Neutrophil (primary cell): ENCODE measurements around the gene ISM1.
"Not testable (repeated sequence)": the region's sequence is repeated elsewhere in the genome, so short reads cannot be mapped to it uniquely, and the experiment has no call there.

Experiments
- H3K27ac ChIP-seq: fragments of 200-600 bp; sonication (generic); 2 replicates; pipeline ENCODE4 v1.5.1; 2016; ENCODE audit warnings: mild to moderate bottlenecking, moderate library complexity
- H3K27me3 ChIP-seq: fragments of 200-600 bp; sonication (generic); 2 replicates; pipeline ENCODE4 v1.6.0; 2016; ENCODE audit warnings: mild to moderate bottlenecking
- H3K36me3 ChIP-seq: fragments of 200-600 bp; sonication (generic); 2 replicates; pipeline ENCODE4 v1.5.1; 2017
- H3K4me1 ChIP-seq, 2 experiments: fragments of 200-600 bp in 1 of 2; sonication (generic) in 1 of 2; 1 replicate in 1 of 2; 2 replicates in 1 of 2; pipeline versions ENCODE4 v1.5.1 to v1.6.1; 2013 to 2016; ENCODE audit warnings: low read depth in 1 of 2, low read length in 1 of 2, mild to moderate bottlenecking in 1 of 2, moderate library complexity in 1 of 2; ENCODE audit not compliant: control insufficient read depth in 1 of 2, insufficient read depth in 1 of 2
- H3K4me3 ChIP-seq, 2 experiments: fragments of 200-600 bp in 1 of 2; sonication (generic) in 1 of 2; 1 replicate in 1 of 2; 2 replicates in 1 of 2; pipeline ENCODE4 v1.5.1; 2013 to 2016; ENCODE audit warnings: low read depth in 1 of 2, low read length in 1 of 2, mild to moderate bottlenecking in 1 of 2, moderate library complexity in 1 of 2
- H3K9me3 ChIP-seq: fragments of 200-600 bp; sonication (generic); 2 replicates; pipeline ENCODE4 v1.5.1; 2016
- TF ChIP-seq, protein P1 (sequence below): fragments of 200-600 bp; sonication (generic); IDR thresholded peaks from 2 replicates; pipeline ENCODE4 v1.5.1; 2016; ENCODE audit warnings: antibody characterized with exemption

The ISM1 gene

DNA sequence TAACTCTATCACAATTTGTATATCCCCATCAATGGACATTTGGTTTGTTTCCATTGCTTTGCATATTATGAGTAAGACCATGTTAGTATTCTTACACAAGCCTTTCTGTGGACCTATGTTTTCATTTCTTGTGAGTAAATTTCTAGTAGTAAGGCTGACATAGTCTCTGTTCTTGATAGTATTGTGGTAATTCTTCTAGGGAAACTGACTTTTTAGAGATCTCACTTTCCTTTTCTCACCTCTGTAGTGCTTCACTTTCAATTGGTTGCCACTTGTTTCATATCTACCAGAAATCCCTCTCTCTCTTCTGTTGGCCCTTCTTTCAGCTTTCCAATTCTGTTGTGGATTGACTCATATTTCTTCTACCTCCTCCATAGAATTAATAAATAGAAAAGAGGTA is 8.5 kb downstream of the ISM1 start:
- H3K4me3 ChIP-seq, result no peak overlapping the region
- TF ChIP-seq, protein P1, sequence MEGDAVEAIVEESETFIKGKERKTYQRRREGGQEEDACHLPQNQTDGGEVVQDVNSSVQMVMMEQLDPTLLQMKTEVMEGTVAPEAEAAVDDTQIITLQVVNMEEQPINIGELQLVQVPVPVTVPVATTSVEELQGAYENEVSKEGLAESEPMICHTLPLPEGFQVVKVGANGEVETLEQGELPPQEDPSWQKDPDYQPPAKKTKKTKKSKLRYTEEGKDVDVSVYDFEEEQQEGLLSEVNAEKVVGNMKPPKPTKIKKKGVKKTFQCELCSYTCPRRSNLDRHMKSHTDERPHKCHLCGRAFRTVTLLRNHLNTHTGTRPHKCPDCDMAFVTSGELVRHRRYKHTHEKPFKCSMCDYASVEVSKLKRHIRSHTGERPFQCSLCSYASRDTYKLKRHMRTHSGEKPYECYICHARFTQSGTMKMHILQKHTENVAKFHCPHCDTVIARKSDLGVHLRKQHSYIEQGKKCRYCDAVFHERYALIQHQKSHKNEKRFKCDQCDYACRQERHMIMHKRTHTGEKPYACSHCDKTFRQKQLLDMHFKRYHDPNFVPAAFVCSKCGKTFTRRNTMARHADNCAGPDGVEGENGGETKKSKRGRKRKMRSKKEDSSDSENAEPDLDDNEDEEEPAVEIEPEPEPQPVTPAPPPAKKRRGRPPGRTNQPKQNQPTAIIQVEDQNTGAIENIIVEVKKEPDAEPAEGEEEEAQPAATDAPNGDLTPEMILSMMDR, result no peak
- H3K27me3 ChIP-seq, result peaks cover 16% of the 10 kb centered on the region
- H3K36me3 ChIP-seq, result no peaks in the 10 kb centered on the region
- H3K27ac ChIP-seq, result no peak overlapping the region
- H3K9me3 ChIP-seq, result no peaks in the 10 kb centered on the region
- no peaks in the 10 kb centered on the region for H3K4me1 ChIP-seq

DNA sequence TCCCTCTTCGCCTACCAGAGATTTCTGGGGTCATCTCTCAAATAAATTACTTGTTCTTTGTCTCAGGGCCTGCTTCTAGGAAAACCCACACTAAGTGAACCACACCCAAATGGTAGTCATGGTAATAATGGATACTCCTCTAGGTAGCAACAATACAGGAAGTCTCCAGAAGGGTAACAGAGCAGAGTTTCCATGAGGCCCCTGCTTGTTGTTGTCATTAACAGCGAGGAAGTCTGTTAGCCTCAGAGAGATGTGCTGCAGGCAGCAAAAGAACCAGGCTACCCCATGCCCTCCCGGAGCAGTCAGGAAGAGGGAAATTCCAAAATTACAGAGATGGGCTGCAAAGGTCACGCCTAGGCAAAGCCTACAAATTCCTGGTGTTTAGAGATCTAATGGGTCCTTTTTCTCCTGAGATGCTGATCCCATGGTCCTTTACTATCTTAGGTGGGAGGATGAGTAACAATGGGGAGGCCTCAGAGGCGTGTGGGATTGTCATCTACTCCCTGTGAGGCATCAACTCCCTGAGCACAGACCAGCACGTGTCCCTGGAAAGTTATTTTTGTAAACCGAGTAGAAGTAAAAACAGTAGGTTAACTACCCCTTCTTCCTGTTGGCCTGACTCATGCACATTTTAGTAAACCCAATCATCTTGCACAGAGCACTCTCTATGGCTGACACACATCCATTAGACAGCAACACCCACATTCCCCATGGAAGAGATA is 10.1 kb downstream of the ISM1 start:
- no peaks in the 10 kb centered on the region for H3K36me3 ChIP-seq
- no peaks in the 10 kb centered on the region for H3K4me1 ChIP-seq
- H3K4me3 ChIP-seq, result no peak overlapping the region
- TF ChIP-seq, protein P1, result no peak
- H3K9me3 ChIP-seq, result no peaks in the 10 kb centered on the region
- H3K27me3 ChIP-seq, result peaks cover 2% of the 10 kb centered on the region
- H3K27ac ChIP-seq, result no peak overlapping the region

DNA sequence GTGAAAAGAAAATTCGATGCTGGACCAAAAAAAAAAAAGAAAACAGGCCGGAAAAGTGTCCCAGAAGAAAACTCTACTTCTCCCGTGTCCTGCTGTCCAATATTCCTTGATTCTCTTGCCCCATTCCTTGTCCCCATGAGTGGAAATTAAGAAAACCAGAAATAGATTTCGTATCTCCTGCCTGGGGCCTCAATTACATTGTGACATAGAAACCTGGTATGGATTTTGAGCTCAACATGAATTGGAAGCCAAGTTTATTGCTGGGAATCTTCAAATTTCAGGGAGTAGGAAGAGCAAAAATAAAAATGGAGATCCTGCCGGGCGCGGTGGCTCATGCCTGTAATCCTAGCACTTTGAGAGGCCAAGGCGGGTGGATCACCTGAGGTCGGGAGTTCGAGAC is 11.9 kb downstream of the ISM1 start:
- H3K27ac ChIP-seq, result no peak overlapping the region
- no peaks in the 10 kb centered on the region for H3K27me3 ChIP-seq
- no peaks in the 10 kb centered on the region for H3K9me3 ChIP-seq
- no peaks in the 10 kb centered on the region for H3K4me1 ChIP-seq
- TF ChIP-seq, protein P1, result no peak
- H3K4me3 ChIP-seq, result no peak overlapping the region
- H3K36me3 ChIP-seq, result no peaks in the 10 kb centered on the region

DNA sequence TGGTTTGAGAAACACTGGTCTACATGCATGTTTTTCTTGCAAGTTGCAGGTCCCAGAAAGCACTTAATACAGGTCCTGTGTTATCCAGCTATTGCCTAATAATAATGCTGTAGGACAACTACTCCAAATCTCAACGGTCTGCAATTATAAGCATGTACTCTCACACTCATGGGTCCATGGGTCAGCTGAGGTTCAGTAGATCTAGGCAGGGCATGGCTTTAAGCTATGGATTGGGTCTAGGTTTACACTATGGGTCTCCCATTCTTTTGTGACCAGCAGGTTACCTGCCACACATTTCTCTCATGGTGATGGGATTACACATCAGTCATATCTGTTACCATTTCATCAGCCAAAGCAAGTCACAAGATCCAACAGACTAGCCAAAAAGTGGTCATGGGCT is 13.9 kb downstream of the ISM1 start:
- Histone ChIP-seq H3K27ac (no peak overlapping the region), H3K36me3 (no peaks in the 10 kb centered on the region), H3K9me3 (no peaks in the 10 kb centered on the region), H3K4me3 (no peak overlapping the region), H3K4me1 (no peaks in the 10 kb centered on the region), H3K27me3 (no peaks in the 10 kb centered on the region)
- TF ChIP-seq, protein P1, result no peak

DNA sequence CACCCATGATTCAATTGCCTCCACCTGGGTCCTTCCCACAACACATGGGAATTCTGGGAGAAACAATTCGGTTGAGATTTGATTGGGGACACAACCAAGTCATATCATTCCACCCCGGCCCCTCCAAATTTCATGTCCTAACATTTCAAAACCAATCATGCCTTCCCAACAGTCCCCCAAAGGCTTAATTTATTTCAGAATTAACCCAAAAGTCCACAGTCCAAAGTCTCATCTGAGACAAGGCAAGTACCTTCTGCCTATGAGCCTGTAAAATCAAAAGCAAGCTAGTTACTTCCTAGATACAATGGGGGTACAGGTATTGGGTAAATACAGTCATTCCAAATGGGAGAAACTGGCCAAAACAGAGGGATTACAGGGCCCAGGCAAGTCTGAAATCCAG is 15.3 kb downstream of the ISM1 start:
- H3K27ac ChIP-seq, H3K4me1 ChIP-seq, H3K9me3 ChIP-seq, H3K4me3 ChIP-seq, H3K27me3 ChIP-seq, H3K36me3 ChIP-seq: not testable (repeated sequence)

DNA sequence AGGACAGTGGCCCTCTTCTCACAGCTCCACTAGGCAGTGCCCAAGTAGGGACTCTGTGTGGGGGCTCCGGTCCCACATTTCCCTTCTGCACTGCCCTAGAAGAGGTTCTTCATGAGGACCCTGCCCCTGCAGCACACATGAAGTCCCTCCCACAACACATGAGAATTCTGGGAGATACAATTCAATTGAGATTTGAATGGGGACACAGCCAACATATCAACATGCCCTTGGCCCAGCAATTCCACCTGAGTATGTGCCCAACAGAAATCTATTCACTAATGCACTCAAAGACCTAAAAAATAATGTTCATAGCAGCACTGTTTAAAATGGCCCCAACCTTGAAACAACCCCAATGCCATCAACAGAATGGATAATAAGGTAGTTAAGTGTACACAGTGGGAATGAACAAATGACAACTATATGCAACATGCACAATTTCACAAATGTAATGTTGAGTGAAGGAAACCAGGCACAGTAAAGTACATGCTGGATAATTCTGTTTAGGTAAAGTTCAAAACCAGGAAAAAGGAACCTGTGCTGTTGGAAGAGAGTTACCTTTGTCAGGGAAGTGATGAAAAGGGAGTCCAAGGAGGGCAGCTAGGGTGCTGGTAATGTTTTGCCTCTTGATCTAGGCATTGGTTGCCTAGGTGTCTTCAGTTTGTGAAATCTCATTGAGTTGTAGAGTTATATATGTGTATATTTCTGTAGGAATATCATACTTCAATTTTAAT is 16.1 kb downstream of the ISM1 start:
- no peaks in the 10 kb centered on the region for H3K27me3 ChIP-seq
- no peaks in the 10 kb centered on the region for H3K9me3 ChIP-seq
- H3K27ac ChIP-seq, result no peak overlapping the region
- H3K36me3 ChIP-seq, result no peaks in the 10 kb centered on the region
- TF ChIP-seq, protein P1, result no peak
- no peak overlapping the region for H3K4me3 ChIP-seq
- no peaks in the 10 kb centered on the region for H3K4me1 ChIP-seq
